Gastrocnemius medialis (tissue), 4 donors: ENCODE data around the gene CIB4.

ENCODE experiments used
- POLR2A ChIP-seq, 2 donors: fragments of 450-650 bp; IDR thresholded peaks; one replicate each; pipeline ENCODE4 v1.6.1; 2017; ENCODE audit warnings: antibody characterized with exemption in 2 of 2, mild to moderate bottlenecking in 2 of 2, moderate library complexity in 2 of 2
- TF ChIP-seq, protein P1 (sequence below), 5 experiments: fragments of 450-650 bp in 3 of 5; fragments of 200-600 bp in 2 of 5; sonication (generic) in 2 of 5; IDR thresholded peaks in 4 of 5; conservative IDR thresholded peaks in 1 of 5; 1 replicate in 4 of 5; 2 replicates in 1 of 5; pipeline ENCODE4 v1.5.1; 2016 to 2019; ENCODE audit warnings: antibody characterized with exemption in 5 of 5, mild to moderate bottlenecking in 3 of 5, moderate library complexity in 3 of 5

DNA sequence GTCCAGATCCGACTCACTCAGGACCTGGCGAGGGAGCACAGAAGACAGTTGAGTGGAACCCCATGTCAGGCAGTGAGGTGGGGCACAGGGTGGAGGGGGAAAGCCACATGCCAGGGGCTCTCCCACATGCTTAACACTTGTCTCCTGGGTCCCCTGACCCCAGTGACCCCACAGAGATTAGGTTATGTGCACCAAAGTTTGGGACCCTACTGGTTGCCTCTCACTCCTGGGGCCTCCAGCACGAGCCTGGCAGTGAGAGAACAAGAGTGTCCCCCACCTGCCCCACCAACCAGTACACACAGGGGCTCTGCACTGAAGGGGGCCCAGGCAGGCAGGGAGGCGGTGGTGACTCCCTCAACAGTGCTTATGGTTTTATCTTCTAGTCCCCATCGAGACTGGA is 58.3 kb downstream of the CIB4 start:
- TF ChIP-seq, protein P1, sequence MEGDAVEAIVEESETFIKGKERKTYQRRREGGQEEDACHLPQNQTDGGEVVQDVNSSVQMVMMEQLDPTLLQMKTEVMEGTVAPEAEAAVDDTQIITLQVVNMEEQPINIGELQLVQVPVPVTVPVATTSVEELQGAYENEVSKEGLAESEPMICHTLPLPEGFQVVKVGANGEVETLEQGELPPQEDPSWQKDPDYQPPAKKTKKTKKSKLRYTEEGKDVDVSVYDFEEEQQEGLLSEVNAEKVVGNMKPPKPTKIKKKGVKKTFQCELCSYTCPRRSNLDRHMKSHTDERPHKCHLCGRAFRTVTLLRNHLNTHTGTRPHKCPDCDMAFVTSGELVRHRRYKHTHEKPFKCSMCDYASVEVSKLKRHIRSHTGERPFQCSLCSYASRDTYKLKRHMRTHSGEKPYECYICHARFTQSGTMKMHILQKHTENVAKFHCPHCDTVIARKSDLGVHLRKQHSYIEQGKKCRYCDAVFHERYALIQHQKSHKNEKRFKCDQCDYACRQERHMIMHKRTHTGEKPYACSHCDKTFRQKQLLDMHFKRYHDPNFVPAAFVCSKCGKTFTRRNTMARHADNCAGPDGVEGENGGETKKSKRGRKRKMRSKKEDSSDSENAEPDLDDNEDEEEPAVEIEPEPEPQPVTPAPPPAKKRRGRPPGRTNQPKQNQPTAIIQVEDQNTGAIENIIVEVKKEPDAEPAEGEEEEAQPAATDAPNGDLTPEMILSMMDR (IDR thresholded peaks at IDR 0.05 in 4 of 5, conservative IDR thresholded peaks at IDR 0.05 in 1 of 5): no peak
- TF ChIP-seq POLR2A (IDR thresholded peaks at IDR 0.05): no peak
